Measurements from ENCODE around the gene TRDN.

Gene TRDN

GRCh38 chr6:123226398-123226797 lies 410.4 kb downstream of the TRDN start:
- H3K4me3 ChIP-seq (ENCODE audit: low read length): no peak overlapping the region
- no peak for TF ChIP-seq CTCF (IDR thresholded peaks at IDR 0.05; ENCODE audit: insufficient read depth, low read depth, low read length, missing control alignments)
- no peak for DNase-seq (ENCODE audit: low read depth)

GRCh38 chr6:123224077-123224476 lies 412.7 kb downstream of the TRDN start:
- no peak overlapping the region for H3K4me3 ChIP-seq (ENCODE audit: low read length)
- no peak for TF ChIP-seq CTCF (IDR thresholded peaks at IDR 0.05; ENCODE audit: insufficient read depth, low read depth, low read length, missing control alignments)
- DNase-seq (ENCODE audit: low read depth): no peak

GRCh38 chr6:123223461-123223860 lies 413.3 kb downstream of the TRDN start:
- no peak overlapping the region for H3K4me3 ChIP-seq (ENCODE audit: low read length)
- no peak for DNase-seq (ENCODE audit: low read depth)
- no peak for TF ChIP-seq CTCF (IDR thresholded peaks at IDR 0.05; ENCODE audit: insufficient read depth, low read depth, low read length, missing control alignments)

GRCh38 chr6:123215211-123215610 lies 421.5 kb downstream of the TRDN start:
- H3K4me3 ChIP-seq (ENCODE audit: low read length): no peak overlapping the region
- no peak for TF ChIP-seq CTCF (IDR thresholded peaks at IDR 0.05; ENCODE audit: insufficient read depth, low read depth, low read length, missing control alignments)
- peak; percentile 14 for DNase-seq (ENCODE audit: low read depth)

GRCh38 chr6:123214433-123214832 lies 422.3 kb downstream of the TRDN start:
- DNase-seq (ENCODE audit: low read depth): no peak
- H3K4me3 ChIP-seq (ENCODE audit: low read length): no peak overlapping the region
- TF ChIP-seq CTCF (IDR thresholded peaks at IDR 0.05; ENCODE audit: insufficient read depth, low read depth, low read length, missing control alignments): no peak

GRCh38 chr6:123213921-123214320 lies 422.8 kb downstream of the TRDN start:
- no peak overlapping the region for H3K4me3 ChIP-seq (ENCODE audit: low read length)
- peak; percentile 6 for DNase-seq (ENCODE audit: low read depth)
- TF ChIP-seq CTCF (IDR thresholded peaks at IDR 0.05; ENCODE audit: insufficient read depth, low read depth, low read length, missing control alignments): no peak

GRCh38 chr6:123211777-123212545 lies 424.8 kb downstream of the TRDN start:
- TF ChIP-seq CTCF (IDR thresholded peaks at IDR 0.05; ENCODE audit: insufficient read depth, low read depth, low read length, missing control alignments): no peak
- no peak overlapping the region for H3K4me3 ChIP-seq (ENCODE audit: low read length)
- peak; percentile 56 for DNase-seq (ENCODE audit: low read depth)
